Superior temporal gyrus (tissue), 1 donor: ENCODE results near the gene DUOXA1.

Experiments used
- DNase-seq: peaks from one replicate; pipeline ENCODE4 v3.0.0-alpha.2; 2016; ENCODE audit errors: extremely low spot score

DUOXA1 gene

DNA sequence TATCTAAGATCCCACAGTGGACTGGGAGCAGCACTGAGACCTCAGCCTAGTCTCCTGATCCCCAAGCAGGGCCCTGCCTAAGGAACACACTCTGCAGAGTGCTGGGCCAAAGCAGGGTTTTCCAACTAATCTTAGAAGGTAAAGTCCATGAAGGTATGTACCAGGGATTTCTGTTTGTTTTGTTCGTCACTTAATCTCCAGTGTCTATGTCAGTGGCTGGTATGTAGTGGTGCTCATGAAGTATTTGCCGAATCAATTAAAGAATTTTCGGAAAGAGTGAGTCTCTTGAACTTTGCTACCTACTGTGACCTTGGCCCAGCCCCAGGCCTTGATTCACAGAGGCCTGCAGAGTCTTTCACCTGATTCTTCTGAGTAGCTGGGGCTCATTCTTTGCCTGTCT lies 1.8 kb upstream of the DUOXA1 start:
- no peak for DNase-seq

DNA sequence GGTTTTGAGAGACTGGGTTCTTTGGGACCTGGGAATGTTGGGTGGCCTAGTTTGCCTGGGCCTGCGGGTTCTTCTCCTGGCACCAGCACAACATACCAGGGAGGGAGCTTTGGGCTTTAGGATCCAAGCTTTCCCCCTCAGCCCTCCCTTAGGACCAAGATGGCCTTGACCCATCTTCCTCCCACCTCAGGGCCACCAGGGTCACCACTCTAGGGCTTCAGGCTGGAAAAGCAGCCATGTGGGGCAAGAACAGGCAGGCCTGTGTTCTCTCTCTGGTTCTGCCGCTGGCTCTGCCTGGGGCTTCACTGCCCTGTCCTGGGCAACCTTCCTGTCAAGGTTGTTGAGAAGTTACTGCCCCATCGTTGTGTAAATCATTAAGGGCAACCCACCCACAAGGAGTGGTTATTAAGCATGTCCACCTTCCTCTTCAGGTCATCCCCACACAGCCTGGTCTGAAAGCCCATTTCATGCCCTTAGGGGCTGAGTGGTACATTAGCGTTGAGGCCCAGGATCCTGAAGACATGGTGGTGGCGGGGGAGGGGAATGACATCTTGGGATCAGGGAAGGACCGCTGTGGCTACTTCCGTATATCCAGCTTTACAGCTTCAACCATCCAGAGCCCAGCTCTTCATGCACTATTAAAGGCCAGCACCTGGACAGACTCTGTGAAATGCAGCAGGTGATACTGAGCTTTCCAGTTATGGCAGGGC lies 767 bp upstream of the DUOXA1 start:
- no peak for DNase-seq

DNA sequence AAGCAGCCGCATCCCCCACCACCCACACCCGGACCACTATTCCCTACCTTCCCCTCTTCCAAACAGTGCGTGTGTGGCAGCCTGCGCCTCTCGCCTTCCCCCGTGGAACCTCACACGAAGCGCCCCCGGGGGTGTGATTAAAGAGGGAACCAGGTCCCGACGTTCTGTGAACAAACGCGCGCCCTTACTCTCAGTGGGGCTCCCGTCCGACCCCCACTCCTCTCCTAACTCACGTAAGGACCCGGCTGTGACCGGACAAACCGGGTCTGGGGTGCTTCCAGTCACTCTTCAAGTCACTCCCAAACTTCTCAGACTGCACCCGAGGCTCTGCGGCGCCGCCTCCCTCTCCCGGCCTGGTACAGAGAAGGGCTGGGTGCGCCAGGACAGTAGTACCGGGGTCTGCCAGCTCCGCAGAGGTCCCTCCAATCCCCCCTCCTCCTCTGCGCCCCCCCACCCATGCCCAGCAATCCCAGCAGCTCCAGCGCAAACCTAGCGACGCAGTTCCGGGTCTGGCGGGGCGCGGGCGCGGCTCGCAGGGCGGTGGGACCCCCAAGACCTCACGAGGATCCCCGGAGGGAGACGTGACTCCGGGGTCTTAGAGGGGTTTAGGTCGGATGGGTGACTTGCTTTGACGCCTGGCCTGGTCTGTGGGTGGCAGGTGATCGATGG lies 574 bp downstream of the DUOXA1 start:
- no peak for DNase-seq

DNA sequence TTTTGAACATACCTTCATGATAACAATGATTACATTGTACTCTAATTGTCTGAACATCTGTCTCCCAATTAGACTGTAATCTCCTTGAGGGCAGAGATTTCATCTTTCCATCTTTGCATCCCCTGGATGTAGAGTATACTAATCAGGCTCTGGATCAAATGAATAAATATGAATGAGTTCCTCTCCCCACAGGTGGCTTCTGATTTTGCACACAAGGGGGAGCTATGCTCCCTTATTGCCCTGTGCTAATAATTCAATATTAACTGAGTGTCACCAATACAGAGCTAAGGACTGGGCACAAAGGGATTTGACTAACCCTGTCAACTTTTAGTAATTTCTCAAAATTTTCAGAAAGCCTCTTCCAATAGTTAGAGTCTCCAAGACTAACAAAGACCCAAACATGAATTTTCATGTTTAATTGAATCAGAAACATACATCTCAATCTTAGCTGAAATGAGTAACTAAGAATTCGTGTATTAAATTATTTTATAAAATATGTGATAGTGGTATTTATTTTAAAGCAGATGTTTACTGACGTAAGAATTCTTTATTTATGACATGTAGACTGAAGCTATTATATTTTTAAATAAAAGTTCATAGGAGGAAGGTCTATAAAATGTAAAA lies 3.0 kb downstream of the DUOXA1 start:
- no peak for DNase-seq

DNA sequence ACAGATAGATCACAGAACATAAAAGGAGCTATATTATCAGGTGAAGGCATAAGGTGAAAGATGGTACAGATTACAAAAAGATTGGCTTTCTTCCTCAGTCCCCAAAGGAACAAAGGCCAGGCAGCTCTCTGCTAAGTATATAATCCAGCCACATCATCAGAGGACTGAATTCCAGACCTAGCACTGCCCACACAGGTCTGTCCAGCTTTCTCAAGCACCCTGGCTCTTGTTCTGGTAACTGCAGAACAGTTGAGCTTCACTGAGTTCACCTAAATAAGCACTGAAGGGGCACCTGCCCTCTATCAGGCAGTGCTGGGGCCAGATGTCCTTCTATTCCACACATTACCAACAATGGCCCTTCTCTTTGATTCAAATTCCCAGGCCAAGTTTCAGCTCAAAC lies 6.3 kb downstream of the DUOXA1 start:
- no peak for DNase-seq

DNA sequence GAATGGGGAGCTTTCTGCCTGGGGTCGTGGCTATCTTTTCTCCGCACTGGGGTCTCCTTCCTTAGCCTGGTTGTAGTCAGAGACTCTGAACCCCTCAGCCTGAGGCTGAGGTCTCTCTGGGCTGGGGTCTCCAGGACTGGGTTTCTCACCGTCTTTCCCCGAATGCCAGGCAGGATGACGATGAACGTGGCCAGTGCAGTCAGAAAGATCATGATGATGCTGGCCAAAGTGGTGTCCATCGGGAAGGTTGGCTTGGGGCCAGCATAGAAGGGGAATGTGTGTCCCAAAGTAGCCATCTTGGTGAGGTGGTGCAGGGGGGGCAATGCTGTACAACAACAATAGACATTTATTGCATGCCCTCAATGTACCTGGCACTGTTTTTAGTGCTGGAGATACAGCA lies 7.0 kb downstream of the DUOXA1 start:
- no peak for DNase-seq

DNA sequence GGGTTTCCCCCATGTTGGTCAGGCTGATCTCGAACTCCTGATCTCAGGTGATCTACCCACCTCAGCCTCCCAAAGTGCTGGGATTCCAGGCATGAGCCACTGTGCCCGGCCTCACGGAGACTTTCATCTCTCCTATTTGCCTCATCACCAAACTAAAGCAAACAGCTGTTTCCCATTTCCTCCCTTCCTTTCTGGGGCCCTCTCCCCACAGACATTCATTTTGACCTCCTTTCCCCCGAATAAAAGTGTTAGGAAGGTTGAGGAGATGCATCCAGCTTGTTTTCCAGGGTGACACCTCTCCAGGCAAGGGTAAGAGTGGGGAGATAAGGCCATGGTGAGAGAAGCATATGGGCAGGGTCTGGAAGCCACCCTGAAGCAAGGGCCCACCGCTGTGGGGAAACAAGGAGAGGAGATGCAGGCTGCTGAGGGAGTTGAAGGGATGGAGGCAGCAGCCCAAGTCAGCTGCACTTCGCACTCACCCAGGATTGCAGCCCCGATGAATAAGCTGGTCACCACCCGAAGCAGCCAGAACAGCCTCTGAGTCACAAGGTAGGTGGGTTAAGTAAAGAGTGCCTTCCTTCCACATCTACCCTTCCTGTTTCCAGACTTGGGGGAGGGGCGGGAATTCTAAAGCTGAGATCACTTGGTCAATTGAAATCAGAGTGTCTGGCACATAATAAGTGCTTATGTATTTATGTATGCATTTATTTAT lies 7.8 kb downstream of the DUOXA1 start:
- DNase-seq = no peak

DNA sequence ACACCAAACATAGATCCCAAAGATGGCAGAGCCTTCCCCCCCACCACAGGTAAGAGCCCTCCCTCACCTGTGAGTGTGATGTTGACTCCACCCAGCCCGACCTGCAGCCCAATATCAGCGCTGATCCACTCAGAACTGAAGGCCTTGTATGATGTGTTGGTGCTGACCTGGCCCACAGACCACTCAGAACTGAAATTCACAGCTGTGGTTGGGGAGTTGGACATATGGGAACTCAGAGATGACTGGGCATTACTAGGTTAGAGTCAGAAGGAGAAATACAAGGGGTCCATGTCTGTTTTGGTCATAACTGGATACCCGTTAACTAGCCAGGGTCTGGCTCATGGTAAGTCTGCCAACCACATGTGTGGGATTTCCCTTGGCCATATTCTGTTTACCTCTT lies 8.7 kb downstream of the DUOXA1 start:
- no peak for DNase-seq

DNA sequence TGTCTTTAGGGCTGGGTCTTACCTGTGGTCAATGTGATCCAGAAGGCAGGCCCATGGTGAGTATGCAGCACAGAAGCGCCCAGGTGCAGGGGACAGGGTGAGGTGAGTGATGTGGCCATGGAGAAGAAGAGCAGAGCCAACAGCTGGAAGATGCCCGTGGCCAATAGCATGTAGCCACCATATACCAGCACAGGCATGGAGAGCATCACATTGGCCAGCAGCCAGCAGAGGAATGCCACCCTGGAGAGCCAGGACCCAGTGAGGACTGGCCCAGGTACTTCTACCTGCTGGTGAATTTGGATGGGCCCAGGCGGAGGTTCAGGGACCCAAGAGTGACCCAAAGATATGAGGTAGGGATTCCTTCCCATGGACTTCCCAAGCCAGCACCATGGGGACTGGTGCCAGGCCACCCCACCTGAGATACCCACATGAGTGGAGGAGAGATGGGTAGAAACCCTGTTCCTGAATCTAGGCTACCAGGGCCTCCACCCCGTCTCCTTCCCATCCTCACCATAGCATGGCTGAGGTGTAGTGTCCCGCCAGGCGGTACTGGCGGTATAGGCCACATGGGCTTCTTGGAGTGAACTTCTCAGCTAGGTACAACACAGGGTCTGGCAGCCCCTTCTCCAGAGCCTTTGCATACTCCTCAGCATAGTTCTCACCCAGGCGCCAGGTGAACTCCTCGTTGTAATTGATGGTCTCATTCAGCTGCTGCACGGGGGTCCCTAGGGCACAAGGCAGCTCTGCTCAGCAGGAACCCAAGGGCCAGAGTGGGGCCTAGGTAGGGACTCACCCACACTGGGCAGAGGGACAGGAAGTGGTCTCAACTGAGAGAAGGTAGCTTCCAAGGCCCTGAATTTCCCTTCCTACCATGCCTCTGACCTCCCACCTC lies 9.4 kb downstream of the DUOXA1 start:
- no peak for DNase-seq

DNA sequence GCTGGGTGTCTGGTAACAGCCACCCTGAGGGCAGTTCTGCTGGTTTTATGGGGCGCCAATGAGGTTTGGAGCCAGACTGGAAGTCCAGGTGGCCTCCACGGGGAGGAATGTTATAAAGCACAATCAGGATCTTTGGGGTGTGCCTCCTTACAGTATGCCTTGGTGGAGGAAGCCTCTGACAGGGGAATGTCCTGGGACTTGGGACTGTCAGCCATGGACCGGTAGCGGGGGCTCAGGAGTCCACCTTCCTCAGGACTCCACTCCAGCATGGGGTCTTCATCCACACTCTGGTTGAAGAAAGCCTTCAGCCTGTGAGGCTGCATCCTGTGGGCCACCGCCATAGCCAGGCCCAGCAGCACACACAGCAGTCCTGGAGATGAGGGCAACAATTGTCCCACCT lies 10.7 kb downstream of the DUOXA1 start:
- no peak for DNase-seq

DNA sequence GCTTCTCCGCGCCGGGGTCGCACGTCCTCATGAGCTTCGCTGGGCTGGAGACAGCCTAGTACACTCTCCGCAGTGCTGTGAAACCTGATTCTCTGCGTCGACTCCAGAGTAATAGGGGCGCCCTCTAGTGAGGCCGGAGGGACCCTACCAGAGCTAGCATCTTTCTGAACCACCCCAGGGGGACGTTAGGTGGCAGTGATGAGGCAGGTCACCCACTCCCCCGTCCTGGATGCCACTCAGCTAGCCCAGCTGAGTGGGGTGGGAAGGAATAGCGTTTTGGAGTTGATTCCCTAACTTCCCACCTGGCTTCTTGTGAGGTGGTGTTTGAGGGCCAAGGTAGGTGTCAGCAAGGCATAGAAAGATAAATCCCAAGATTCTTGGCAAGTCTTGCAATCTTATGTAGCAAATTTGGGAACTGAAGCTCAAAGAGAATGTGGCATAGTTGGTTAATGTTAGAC lies 11.5 kb downstream of the DUOXA1 start:
- peak; percentile 97 for DNase-seq

DNA sequence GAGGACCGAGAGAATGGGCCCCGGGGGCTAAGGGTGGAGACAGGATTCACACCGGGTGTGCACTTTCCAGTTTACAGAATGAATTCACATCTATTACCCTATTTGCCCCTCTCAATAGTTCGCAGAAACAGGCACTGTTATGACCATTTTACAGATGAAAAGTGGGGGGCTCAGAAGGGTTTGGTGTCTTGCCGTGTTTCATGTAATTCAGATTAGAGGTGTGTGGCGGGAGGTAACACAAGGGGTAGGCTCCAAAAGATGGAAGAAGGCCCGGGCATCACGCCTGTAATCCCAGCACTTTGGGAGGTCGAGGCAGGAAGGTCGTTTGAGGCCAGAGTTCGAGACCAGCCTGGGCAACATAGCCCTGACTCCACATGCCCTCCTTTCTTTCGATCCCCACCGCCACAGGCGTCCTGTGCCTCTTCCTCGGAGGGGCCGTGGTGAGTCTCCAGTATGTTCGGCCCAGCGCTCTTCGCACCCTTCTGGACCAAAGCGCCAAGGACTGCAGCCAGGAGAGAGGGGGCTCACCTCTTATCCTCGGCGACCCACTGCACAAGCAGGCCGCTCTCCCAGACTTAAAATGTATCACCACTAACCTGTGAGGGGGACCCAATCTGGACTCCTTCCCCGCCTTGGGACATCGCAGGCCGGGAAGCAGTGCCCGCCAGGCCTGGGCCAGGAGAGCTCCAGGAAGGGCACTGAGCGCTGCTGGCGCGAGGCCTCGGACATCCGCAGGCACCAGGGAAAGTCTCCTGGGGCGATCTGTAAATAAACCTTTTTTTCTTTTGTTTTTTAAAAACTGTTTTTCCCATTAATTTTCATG lies 12.2 kb downstream of the DUOXA1 start:
- no peak for DNase-seq

DNA sequence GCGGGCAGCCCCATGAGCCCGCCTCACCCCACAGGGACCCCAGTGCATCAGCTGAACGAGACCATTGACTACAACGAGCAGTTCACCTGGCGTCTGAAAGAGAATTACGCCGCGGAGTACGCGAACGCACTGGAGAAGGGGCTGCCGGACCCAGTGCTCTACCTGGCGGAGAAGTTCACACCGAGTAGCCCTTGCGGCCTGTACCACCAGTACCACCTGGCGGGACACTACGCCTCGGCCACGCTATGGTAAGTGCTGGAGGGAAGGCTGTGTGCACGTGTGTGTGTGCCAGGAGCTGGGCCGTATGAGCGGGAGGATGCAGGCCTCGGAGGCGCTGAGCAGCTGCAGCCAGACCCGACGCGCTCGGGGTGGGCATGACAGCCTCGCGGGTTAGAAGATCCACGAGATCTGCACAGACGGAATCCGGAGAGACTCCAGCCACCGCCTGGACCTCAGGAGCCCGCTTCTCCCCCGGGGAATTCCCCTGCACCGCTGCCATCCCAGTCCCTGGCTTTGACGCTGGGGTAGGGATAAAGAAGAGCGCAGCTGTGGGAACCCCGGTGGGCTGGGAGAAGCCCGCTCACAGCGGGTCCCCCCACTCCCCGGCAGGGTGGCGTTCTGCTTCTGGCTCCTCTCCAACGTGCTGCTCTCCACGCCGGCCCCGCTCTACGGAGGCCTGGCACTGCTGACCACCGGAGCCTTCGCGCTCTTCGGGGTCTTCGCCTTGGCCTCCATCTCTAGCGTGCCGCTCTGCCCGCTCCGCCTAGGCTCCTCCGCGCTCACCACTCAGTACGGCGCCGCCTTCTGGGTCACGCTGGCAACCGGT lies 13.0 kb downstream of the DUOXA1 start:
- no peak for DNase-seq

DNA sequence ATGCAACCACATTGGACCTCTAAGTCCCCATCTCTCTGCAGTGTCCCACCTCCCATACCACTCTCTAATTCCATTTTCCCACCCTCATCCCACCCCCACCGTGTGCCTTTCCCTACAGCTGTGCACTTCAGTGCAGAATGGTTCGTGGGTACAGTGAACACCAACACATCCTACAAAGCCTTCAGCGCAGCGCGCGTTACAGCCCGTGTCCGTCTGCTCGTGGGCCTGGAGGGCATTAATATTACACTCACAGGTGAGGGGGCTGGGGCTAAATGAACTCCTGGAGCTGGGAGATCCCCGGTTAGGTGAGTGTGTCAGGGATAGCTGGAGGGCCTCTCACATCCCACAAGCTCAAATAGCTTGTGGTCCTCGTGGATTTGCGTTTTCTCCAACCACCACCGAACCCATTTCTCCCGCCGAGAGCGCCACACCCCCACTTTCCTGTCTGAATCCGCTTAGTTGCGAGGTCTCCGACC lies 13.6 kb downstream of the DUOXA1 start:
- no peak for DNase-seq

DNA sequence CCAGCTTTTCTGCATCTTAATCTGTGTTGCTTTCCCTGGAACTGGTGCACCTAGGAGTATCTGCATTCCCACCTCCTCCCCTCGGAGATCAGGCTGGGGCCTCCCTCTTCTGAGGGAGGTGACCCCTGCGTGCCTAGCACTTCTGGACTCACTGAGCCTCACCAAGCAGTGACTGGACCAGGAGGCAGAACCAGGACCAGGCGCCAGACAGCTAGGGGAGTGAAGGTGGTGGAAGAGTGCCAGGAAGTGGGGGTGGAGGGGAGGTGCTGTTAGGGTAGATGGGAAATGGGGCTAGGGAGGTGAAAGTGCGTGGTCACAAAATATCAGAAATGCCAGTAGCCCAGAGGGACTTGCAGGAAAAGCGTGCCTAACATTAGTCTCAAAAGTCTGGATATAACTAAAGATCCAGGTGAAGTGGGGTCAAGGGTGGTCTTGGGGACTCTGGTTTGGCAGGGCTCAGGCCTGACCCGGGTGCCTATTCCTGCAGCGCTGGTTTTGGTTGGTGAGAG lies 14.3 kb downstream of the DUOXA1 start:
- DNase-seq = no peak

DNA sequence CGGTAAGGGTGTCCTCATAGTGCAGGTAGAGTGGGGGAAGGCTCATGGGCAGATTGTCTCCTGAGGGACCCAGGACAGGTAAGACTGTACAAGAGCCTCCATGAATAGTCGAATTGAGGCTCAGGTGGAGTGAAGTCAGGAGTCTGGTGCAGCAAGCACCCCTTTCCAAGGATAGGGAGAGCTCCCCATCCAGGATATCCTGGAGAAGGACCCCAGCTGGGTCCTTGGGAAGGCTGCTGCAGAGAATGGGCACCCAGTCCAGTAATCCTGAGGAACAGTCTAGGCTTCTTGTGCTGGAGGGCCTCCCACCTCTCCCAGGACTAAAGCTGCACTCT lies 15.0 kb downstream of the DUOXA1 start:
- no peak for DNase-seq

DNA sequence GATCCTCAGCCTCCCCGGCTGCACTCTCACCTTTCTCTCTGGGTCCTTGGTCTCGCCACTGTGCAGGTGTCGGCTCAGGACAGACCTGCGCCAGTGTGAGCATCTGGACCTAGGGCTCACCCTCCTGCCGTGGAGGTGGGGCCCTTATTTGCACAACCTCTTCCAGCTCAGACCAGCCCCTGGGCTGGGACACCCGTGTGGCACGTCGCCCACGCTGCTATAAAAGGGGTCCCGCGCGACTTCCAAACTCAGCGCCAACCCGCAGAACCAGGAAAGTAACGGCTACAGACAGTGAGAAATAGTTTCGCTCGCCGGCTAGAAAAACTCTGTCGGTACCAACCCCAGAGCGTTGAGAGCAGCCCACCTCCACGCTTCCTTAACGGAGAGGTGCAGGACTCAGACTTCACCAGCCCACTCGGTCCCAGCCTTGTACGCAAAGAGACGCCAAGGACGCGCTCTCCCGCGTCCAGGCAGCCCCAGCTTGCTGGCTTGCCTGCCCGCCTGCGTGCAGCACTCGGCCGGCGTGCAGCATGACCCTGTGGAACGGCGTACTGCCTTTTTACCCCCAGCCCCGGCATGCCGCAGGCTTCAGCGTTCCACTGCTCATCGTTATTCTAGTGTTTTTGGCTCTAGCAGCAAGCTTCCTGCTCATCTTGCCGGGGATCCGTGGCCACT lies 15.5 kb downstream of the DUOXA1 start, which contains the start of the genes DUOX2 and DUOXA2:
Gene DUOX2, minus strand, starts transcription at position 97 of the 675 bp plus-strand sequence. CDS start 761 bp downstream, outside the sequence.
Gene DUOXA2, plus strand, starts transcription at position 251 of the 675 bp plus-strand sequence. Its CDS starts 280 bp downstream, at position 531.
- no peak for DNase-seq

DNA sequence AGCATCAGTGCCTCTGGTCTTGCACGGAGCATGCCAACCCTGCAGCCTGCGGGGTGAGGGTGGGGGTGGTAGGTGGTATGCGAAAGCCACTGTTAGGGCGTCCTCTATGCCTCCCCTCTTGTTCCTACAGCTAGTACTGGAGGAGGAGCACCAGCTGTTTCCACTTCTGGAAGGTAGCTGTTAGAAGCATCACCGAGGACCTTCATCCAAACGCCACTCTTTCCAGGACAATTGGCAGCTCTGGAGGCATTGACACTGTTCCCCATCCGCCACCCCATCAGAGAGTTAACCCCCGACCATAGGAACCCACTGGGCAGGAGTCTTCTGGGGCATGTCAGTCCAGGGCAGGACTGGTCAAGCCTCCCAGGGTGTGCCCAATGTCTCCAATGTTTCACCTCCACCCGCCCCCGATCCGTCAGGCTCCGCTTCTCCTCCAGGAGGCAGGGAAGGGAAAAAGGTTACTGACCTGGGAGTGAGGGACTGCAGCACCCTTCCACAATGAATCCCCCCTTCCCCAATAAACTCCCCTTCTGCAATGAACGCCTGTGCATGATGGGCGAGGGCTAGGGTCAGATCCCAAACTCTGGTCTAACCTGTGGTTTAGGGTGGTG lies 16.2 kb downstream of the DUOXA1 start:
- no peak for DNase-seq
